ENCODE data around the gene EPB41.
"Not testable (repeated sequence)": the region's sequence is repeated elsewhere in the genome, so short reads cannot be mapped to it uniquely, and the experiment has no call there.

The EPB41 gene

GRCh38 chr1:29144178-29144577 is 229.8 kb downstream of the EPB41 start:
- no peaks in the 10 kb centered on the region for H3K4me1 ChIP-seq (ENCODE audit: low read depth, poor library complexity, severe bottlenecking)
- H4K20me1 ChIP-seq (ENCODE audit: insufficient read depth), result no peaks in the 10 kb centered on the region
- no peak for TF ChIP-seq CTCF (conservative IDR thresholded peaks at IDR 0.05; ENCODE audit: low read depth, low read length)
- no peak overlapping the region for H2AFZ ChIP-seq (ENCODE audit: low read depth)
- no peaks in the 10 kb centered on the region for H3K79me2 ChIP-seq (ENCODE audit: insufficient read depth, low read depth)
- H3K9ac ChIP-seq, result no peak overlapping the region
- no peak overlapping the region for H3K27ac ChIP-seq
- H3K4me2 ChIP-seq, result no peak overlapping the region
- peaks cover 12% of the 10 kb centered on the region; the same call in 1 of the 2 replicates for H3K36me3 ChIP-seq (ENCODE audit: insufficient read depth)
- H3K27me3 ChIP-seq (ENCODE audit: insufficient read depth, low read depth), result no peaks in the 10 kb centered on the region
- H3K4me3 ChIP-seq (IDR thresholded peaks at IDR 0.05; ENCODE audit: insufficient read depth, low read depth, low read length), result no peak overlapping the region

- H3K4me2 ChIP-seq, result no peak overlapping the region
- H3K27me3 ChIP-seq (ENCODE audit: insufficient read depth, low read depth), result no peaks in the 10 kb centered on the region
- H3K4me3 ChIP-seq (IDR thresholded peaks at IDR 0.05; ENCODE audit: insufficient read depth, low read depth, low read length), result no peak overlapping the region
- no peaks in the 10 kb centered on the region for H3K4me1 ChIP-seq (ENCODE audit: low read depth, poor library complexity, severe bottlenecking)
- H3K27ac ChIP-seq, result no peak overlapping the region
- H3K79me2 ChIP-seq (ENCODE audit: insufficient read depth, low read depth), result no peaks in the 10 kb centered on the region
- H3K36me3 ChIP-seq (ENCODE audit: insufficient read depth), result peaks cover 20% of the 10 kb centered on the region; the same call in 1 of the 2 replicates
- no peak overlapping the region for H3K9ac ChIP-seq
- no peaks in the 10 kb centered on the region for H4K20me1 ChIP-seq (ENCODE audit: insufficient read depth)
- no peak for TF ChIP-seq CTCF (conservative IDR thresholded peaks at IDR 0.05; ENCODE audit: low read depth, low read length)
- H2AFZ ChIP-seq (ENCODE audit: low read depth), result no peak overlapping the region
Observed at GRCh38 chr1:29145739-29146437, 231.5 kb downstream of the EPB41 start.

GRCh38 chr1:29148656-29149491 is 234.5 kb downstream of the EPB41 start:
- Histone ChIP-seq H3K4me1 (ENCODE audit: low read depth, poor library complexity, severe bottlenecking) (no peaks in the 10 kb centered on the region), H3K36me3 (ENCODE audit: insufficient read depth) (peaks cover 34% of the 10 kb centered on the region; the same call in 1 of the 2 replicates)

GRCh38 chr1:29150346-29150745 is 236.0 kb downstream of the EPB41 start:
- not testable (repeated sequence) for H2AFZ ChIP-seq (ENCODE audit: low read depth); H3K4me3 ChIP-seq (IDR thresholded peaks at IDR 0.05; ENCODE audit: insufficient read depth, low read depth, low read length); H3K4me2 ChIP-seq; H3K27ac ChIP-seq; H4K20me1 ChIP-seq (ENCODE audit: insufficient read depth); H3K79me2 ChIP-seq (ENCODE audit: insufficient read depth, low read depth); H3K27me3 ChIP-seq (ENCODE audit: insufficient read depth, low read depth); H3K4me1 ChIP-seq (ENCODE audit: low read depth, poor library complexity, severe bottlenecking); H3K9ac ChIP-seq
- H3K36me3 ChIP-seq (ENCODE audit: insufficient read depth), result peaks cover 34% of the 10 kb centered on the region; the same call in 1 of the 2 replicates

More at GRCh38 chr1:29148656-29149491, 234.5 kb downstream of the EPB41 start:
- Histone ChIP-seq H3K27me3 (ENCODE audit: insufficient read depth, low read depth) (no peaks in the 10 kb centered on the region), H3K27ac (no peak overlapping the region), H3K4me3 (IDR thresholded peaks at IDR 0.05; ENCODE audit: insufficient read depth, low read depth, low read length) (no peak overlapping the region), H4K20me1 (ENCODE audit: insufficient read depth) (no peaks in the 10 kb centered on the region), H3K4me2 (no peak overlapping the region), H3K9ac (no peak overlapping the region), H3K79me2 (ENCODE audit: insufficient read depth, low read depth) (0 out of 2 replicates have a peak, but pooled peaks cover 4% of the 10 kb centered on the region), H2AFZ (ENCODE audit: low read depth) (no peak overlapping the region)
- no peak for TF ChIP-seq CTCF (conservative IDR thresholded peaks at IDR 0.05; ENCODE audit: low read depth, low read length)

All from KMS-11 (cell line).